Parathyroid adenoma (tissue), 2 donors: ENCODE data around the gene ABCC10.
"Not testable (repeated sequence)": the region's sequence is repeated elsewhere in the genome, so short reads cannot be mapped to it uniquely, and the experiment has no call there.

ENCODE experiments used
- H2AFZ ChIP-seq: fragments of 300-600 bp; sonication (generic); one replicate; pipeline ENCODE4 v1.7.0; 2017; ENCODE audit warnings: antibody characterized with exemption, mild to moderate bottlenecking
- H3K27ac ChIP-seq: fragments of 300-600 bp; sonication (generic); one replicate; pipeline ENCODE4 v1.7.0; 2017
- H3K27me3 ChIP-seq: fragments of 300-600 bp; sonication (generic); one replicate; pipeline ENCODE4 v1.7.0; 2017; ENCODE audit warnings: low read length; ENCODE audit not compliant: control insufficient read depth, insufficient read depth
- H3K36me3 ChIP-seq: fragments of 300-600 bp; sonication (generic); one replicate; pipeline ENCODE4 v1.7.0; 2017; ENCODE audit warnings: low read length; ENCODE audit not compliant: control insufficient read depth, insufficient read depth
- H3K4me1 ChIP-seq: fragments of 300-600 bp; sonication (generic); one replicate; pipeline ENCODE4 v1.7.0; 2017; ENCODE audit warnings: control low read depth
- H3K4me2 ChIP-seq: fragments of 300-600 bp; sonication (generic); one replicate; pipeline ENCODE4 v1.7.0; 2017; ENCODE audit warnings: low read length
- H3K4me3 ChIP-seq: fragments of 300-600 bp; sonication (generic); one replicate; pipeline ENCODE4 v1.7.0; 2017; ENCODE audit warnings: low read depth, low read length
- H3K79me2 ChIP-seq: fragments of 300-600 bp; sonication (generic); one replicate; pipeline ENCODE4 v1.7.0; 2017; ENCODE audit warnings: control low read depth
- H3K9ac ChIP-seq: fragments of 300-600 bp; sonication (generic); one replicate; pipeline ENCODE4 v1.7.0; 2017; ENCODE audit warnings: mild to moderate bottlenecking
- H3K9me3 ChIP-seq: fragments of 300-600 bp; sonication (generic); one replicate; pipeline ENCODE4 v1.7.0; 2017; ENCODE audit warnings: low read length; ENCODE audit not compliant: control insufficient read depth
- CTCF ChIP-seq: fragments of 300-600 bp; sonication (generic); IDR thresholded peaks from one replicate; pipeline ENCODE4 v1.7.0; 2017; ENCODE audit warnings: antibody characterized with exemption, mild to moderate bottlenecking
- donor health status: primary hyperparathyroidism.

The ABCC10 gene

DNA sequence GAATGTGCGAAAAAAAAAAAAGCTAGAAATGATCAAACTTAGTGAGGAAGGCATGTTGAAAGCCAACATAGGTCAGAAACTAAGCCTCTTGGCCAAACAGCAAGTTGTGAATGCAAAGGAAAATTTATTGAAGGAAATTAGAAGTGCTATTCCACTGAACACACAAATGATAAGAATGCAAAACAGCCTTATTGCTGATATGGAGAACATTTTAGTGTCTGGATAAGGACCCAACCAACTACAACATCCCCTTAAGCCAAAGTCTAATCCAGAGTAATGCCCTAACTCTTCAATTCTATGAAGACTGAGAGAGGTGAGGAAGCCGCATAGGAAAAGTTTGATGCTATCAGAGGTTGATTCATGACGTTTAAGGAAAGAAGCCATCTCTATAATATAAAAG, 5.5 kb upstream of the ABCC10 start:
- Histone ChIP-seq H3K9ac (no peak overlapping the region), H3K79me2 (no peaks in the 10 kb centered on the region), H3K27ac (no peak overlapping the region), H2AFZ (no peak overlapping the region), H3K4me3 (no peak overlapping the region), H3K27me3 (no peaks in the 10 kb centered on the region), H3K9me3 (no peaks in the 10 kb centered on the region), H3K4me2 (no peak overlapping the region), H3K4me1 (no peaks in the 10 kb centered on the region), H3K36me3 (no peaks in the 10 kb centered on the region)
- TF ChIP-seq CTCF: no peak

GRCh38 chr6:43425083-43425482, 2.3 kb upstream of the ABCC10 start:
- not testable (repeated sequence) for H3K27me3 ChIP-seq, H3K4me3 ChIP-seq, H3K79me2 ChIP-seq, H3K9me3 ChIP-seq, H3K27ac ChIP-seq, H2AFZ ChIP-seq, H3K4me1 ChIP-seq, H3K4me2 ChIP-seq, H3K9ac ChIP-seq, H3K36me3 ChIP-seq

DNA sequence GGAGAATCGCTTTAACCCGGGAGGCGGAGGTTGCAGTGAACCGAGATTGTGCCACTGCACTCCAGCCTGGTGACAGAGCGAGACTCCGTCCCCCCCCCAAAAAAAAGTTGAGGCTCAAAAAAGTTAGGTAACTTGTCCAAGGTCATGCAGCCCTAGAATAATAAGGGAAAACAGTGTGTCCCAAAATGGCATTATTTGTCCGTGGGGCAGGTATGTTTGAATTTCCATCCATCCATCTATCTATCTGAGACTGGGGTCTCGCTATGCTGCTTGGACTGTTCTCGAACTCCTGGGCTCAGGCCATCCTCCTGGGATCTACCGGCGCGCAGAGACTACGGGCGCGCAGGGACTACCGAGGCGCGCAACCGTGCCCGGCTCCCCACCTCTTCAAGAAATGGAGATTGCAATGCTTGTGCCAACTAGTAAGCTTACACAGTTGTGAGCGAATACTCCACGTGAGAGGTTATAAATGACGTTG, 374 bp upstream of the ABCC10 start:
- Histone ChIP-seq H3K9ac (no peak overlapping the region), H3K4me3 (peak overlapping the region; percentile 92), H3K9me3 (no peaks in the 10 kb centered on the region), H3K36me3 (no peaks in the 10 kb centered on the region), H3K27me3 (no peaks in the 10 kb centered on the region), H3K4me1 (peaks cover 9% of the 10 kb centered on the region), H3K79me2 (peaks cover 3% of the 10 kb centered on the region), H3K27ac (peak overlapping the region; percentile 75), H3K4me2 (peak overlapping the region; percentile 100), H2AFZ (peak overlapping the region; percentile 93)
- TF ChIP-seq CTCF: no peak

DNA sequence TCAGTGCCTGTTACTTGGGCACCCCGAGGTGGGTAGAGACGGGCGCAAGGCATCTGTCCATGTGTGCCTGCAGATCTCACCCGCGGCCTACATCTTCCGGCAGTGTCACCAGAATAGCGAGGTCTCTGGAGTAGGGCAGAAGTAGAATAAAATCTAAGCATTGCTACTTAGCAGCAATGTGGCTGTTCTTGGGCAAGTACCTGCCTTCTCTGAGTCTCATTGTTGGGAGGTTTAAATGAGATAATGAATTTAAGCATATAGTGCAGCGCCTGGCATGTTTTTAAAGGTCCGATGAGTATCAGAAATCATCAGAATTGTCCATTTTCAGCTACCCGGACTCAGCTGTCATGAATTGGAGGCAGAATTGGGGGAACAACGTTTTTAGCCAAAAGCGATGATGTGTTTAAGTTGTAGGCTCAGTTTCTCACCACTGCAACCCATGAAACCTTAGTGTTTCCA, 800 bp downstream of the ABCC10 start:
- H3K9me3 ChIP-seq: no peaks in the 10 kb centered on the region
- H3K4me1 ChIP-seq: peaks cover 9% of the 10 kb centered on the region
- peak overlapping the region; percentile 55 for H3K9ac ChIP-seq
- H2AFZ ChIP-seq: peak overlapping the region; percentile 93
- peak overlapping the region; percentile 75 for H3K27ac ChIP-seq
- peaks cover 6% of the 10 kb centered on the region for H3K79me2 ChIP-seq
- H3K27me3 ChIP-seq: no peaks in the 10 kb centered on the region
- H3K4me3 ChIP-seq: peak overlapping the region; percentile 92
- no peaks in the 10 kb centered on the region for H3K36me3 ChIP-seq
- H3K4me2 ChIP-seq: peak overlapping the region; percentile 100
- no peak for TF ChIP-seq CTCF

DNA sequence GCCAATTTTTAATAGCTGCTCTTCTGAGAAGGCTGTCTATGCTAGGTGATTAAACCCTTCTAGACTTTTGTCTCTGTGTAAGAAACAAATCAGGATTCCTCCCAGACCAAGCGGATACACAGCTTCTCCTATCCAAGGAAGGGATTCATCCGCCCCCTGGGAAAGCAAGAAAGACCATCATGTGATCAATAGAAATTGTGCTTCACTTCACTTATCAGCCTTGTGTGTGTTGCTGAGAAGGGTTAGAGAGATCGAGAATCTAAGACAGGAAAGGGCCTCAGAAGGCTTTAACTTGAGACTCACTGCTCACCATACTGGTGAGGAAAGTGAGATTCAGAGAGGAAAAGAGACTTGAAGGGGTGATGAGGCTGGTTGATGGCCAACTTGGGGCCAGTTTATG, 1.5 kb downstream of the ABCC10 start:
- Histone ChIP-seq H3K4me2 (peak overlapping the region; percentile 100), H3K4me3 (no peak overlapping the region), H3K9ac (no peak overlapping the region), H3K4me1 (peaks cover 9% of the 10 kb centered on the region), H3K27me3 (no peaks in the 10 kb centered on the region), H2AFZ (no peak overlapping the region), H3K27ac (no peak overlapping the region), H3K79me2 (peaks cover 6% of the 10 kb centered on the region), H3K36me3 (no peaks in the 10 kb centered on the region), H3K9me3 (no peaks in the 10 kb centered on the region)
- no peak for TF ChIP-seq CTCF
